Frontal cortex (tissue), 4 donors: ENCODE measurements around the gene EAF1. TPM values are rescaled to one million over a fixed set of nuclear protein-coding genes. Genes with fewer than 3 reads are reported as not detected.
"Not testable (repeated sequence)": the region's sequence is repeated elsewhere in the genome, so short reads cannot be mapped to it uniquely, and the experiment has no call there.

Experiments
- DNase-seq, 2 donors: peaks; one replicate each; pipeline ENCODE4 v3.0.0; 2012; ENCODE audit warnings: low spot score in 2 of 2
- FAIRE-seq: peaks from 2 replicates; lab custom pipeline; 2012; peaks lifted over from hg19 to GRCh38; lab: Jason Lieb, UNC
- total RNA-seq: library from RNA; depleted of rRNA; stranded (reverse); fragments of >200 nt; gene quantifications from one replicate; pipeline ENCODE4 v1.2.3, GENCODE V29; 2014
- donor health status: control.
- donor health status: control.
- donor health status: control.

EAF1 gene
- total RNA-seq, 1 donor from 2014 or later: 33.0 TPM

- DNase-seq (no peak), FAIRE-seq (no peak)
Observed at GRCh38 chr3:15450438-15451215, 23.2 kb downstream of the EAF1 start.

- no peak for FAIRE-seq
Observed at GRCh38 chr3:15451216-15452113, 24.1 kb downstream of the EAF1 start.

GRCh38 chr3:15452156-15452555, 24.8 kb downstream of the EAF1 start:
- FAIRE-seq (no peak), DNase-seq (no peak)

More at GRCh38 chr3:15451216-15452113, 24.1 kb downstream of the EAF1 start:
- no peak for DNase-seq

- DNase-seq (no peak), FAIRE-seq (no peak)
Observed at GRCh38 chr3:15452961-15453360, 25.6 kb downstream of the EAF1 start.

- DNase-seq (no peak), FAIRE-seq (no peak)
Observed at GRCh38 chr3:15453501-15453900, 26.1 kb downstream of the EAF1 start.

- no peak for FAIRE-seq
- DNase-seq: no peak
Observed at GRCh38 chr3:15453991-15454625, 26.7 kb downstream of the EAF1 start.

- FAIRE-seq (no peak), DNase-seq (no peak)
Observed at GRCh38 chr3:15454965-15455364, 27.6 kb downstream of the EAF1 start.

GRCh38 chr3:15455756-15456155, 28.4 kb downstream of the EAF1 start:
- no peak for FAIRE-seq
- DNase-seq: no peak

GRCh38 chr3:15456321-15456720, 28.9 kb downstream of the EAF1 start:
- DNase-seq (no peak), FAIRE-seq (no peak)

GRCh38 chr3:15456915-15457314, 29.5 kb downstream of the EAF1 start:
- DNase-seq, FAIRE-seq: not testable (repeated sequence)

- DNase-seq: no peak
- FAIRE-seq: no peak
Observed at GRCh38 chr3:15458212-15458780, 30.9 kb downstream of the EAF1 start.

- DNase-seq (no peak), FAIRE-seq (no peak)
Observed at GRCh38 chr3:15460891-15461531, 33.6 kb downstream of the EAF1 start.

GRCh38 chr3:15462451-15462850, 35.1 kb downstream of the EAF1 start:
- FAIRE-seq (no peak), DNase-seq (no peak)

GRCh38 chr3:15465876-15466585, 38.6 kb downstream of the EAF1 start:
- FAIRE-seq: no peak
- no peak for DNase-seq

GRCh38 chr3:15467227-15468181, 40.1 kb downstream of the EAF1 start:
- no peak for DNase-seq
- no peak for FAIRE-seq

GRCh38 chr3:15470261-15470660, 42.9 kb downstream of the EAF1 start:
- DNase-seq: no peak
- FAIRE-seq: no peak

GRCh38 chr3:15470849-15471248, 43.5 kb downstream of the EAF1 start:
- FAIRE-seq: no peak
- no peak for DNase-seq

GRCh38 chr3:15471861-15472260, 44.5 kb downstream of the EAF1 start:
- DNase-seq (no peak), FAIRE-seq (no peak)
